GM23248 (cell line): Measurements from ENCODE around the gene MEG3. TPM values are rescaled to one million over a fixed set of nuclear protein-coding genes. Genes with fewer than 3 reads are reported as not detected.

Experiments
- DNase-seq: peaks from one replicate; pipeline ENCODE4 v3.0.0-alpha.2; 2015
- H2AFZ ChIP-seq: fragments of 200-600 bp; sonication (generic); 2 replicates; pipeline ENCODE4 v1.6.1; 2016; ENCODE audit warnings: antibody characterized with exemption
- H3F3A ChIP-seq: fragments of 200-600 bp; sonication (generic); 2 replicates; pipeline ENCODE4 v1.6.1; 2016; ENCODE audit warnings: mild to moderate bottlenecking, antibody characterized with exemption, mixed run types; ENCODE audit not compliant: insufficient read depth
- H3K27ac ChIP-seq: fragments of 200-600 bp; sonication (generic); 2 replicates; pipeline ENCODE4 v1.5.1; 2016; ENCODE audit warnings: mild to moderate bottlenecking
- H3K27me3 ChIP-seq: fragments of 200-600 bp; sonication (generic); replicated peaks from 2 replicates; pipeline ENCODE4 v1.6.1; 2016; ENCODE audit warnings: mild to moderate bottlenecking; ENCODE audit not compliant: insufficient read depth
- H3K36me3 ChIP-seq: fragments of 200-600 bp; sonication (generic); 2 replicates; pipeline ENCODE4 v1.6.1; 2016; ENCODE audit warnings: low read depth, mild to moderate bottlenecking
- H3K4me1 ChIP-seq: fragments of 200-600 bp; sonication (generic); 2 replicates; pipeline ENCODE4 v1.6.1; 2016; ENCODE audit warnings: mild to moderate bottlenecking; ENCODE audit not compliant: insufficient read depth
- H3K4me2 ChIP-seq: fragments of 200-600 bp; sonication (generic); one replicate; pipeline ENCODE4 v1.6.1; 2016; ENCODE audit warnings: mild to moderate bottlenecking; ENCODE audit not compliant: unreplicated experiment
- H3K4me3 ChIP-seq: fragments of 200-600 bp; sonication (generic); 2 replicates; pipeline ENCODE4 v1.5.1; 2016; ENCODE audit warnings: mild to moderate bottlenecking
- H3K79me2 ChIP-seq: fragments of 200-600 bp; sonication (generic); 2 replicates; pipeline ENCODE4 v1.6.1; 2016; ENCODE audit warnings: mild to moderate bottlenecking; ENCODE audit not compliant: insufficient read depth
- H3K9ac ChIP-seq: fragments of 200-600 bp; sonication (generic); 2 replicates; pipeline ENCODE4 v1.6.1; 2016; ENCODE audit warnings: mild to moderate bottlenecking
- H3K9me2 ChIP-seq: fragments of 200-600 bp; sonication (generic); 2 replicates; pipeline ENCODE4 v1.6.1; 2016; ENCODE audit warnings: mixed run types, mild to moderate bottlenecking, moderate library complexity; ENCODE audit not compliant: insufficient read depth
- H3K9me3 ChIP-seq: fragments of 200-600 bp; sonication (generic); one replicate; pipeline ENCODE4 v1.6.1; 2017; ENCODE audit warnings: low read depth
- H4K20me1 ChIP-seq: fragments of 200-600 bp; sonication (generic); 2 replicates; pipeline ENCODE4 v1.6.0; 2016; ENCODE audit not compliant: insufficient read depth
- EZH2 ChIP-seq: fragments of 200-600 bp; sonication (generic); IDR thresholded peaks from 2 replicates; pipeline ENCODE4 v1.6.1; 2018; ENCODE audit warnings: antibody characterized with exemption, mild to moderate bottlenecking; ENCODE audit not compliant: insufficient read depth, poor library complexity, severe bottlenecking
- EZH2phosphoT487 ChIP-seq: fragments of 200-600 bp; sonication (generic); IDR thresholded peaks from 2 replicates; pipeline ENCODE4 v1.6.1; 2018; ENCODE audit warnings: antibody characterized with exemption, moderate library complexity, mild to moderate bottlenecking, low read depth; ENCODE audit not compliant: insufficient read depth
- WGBS, 2 experiments: methylation state at CpG; one replicate each; pipeline ENCODE4 v1.1.6; 2015 to 2017; ENCODE audit warnings: low lambda C conversion rate in 2 of 2, low coverage in 1 of 2; ENCODE audit errors: missing lambda C conversion rate in 2 of 2; 5-methylcytosine and 5-hydroxymethylcytosine counted together
- in situ Hi-C: fragments of 300-500 bp; cut with MboI; formaldehyde crosslinking; loops from 2 replicates; pipeline ENCODE4 v1.15.0; 2020
- polyA plus RNA-seq: library from polyadenylated mRNA; unstranded; fragments of >200 nt; fragmentation: Nextera tagmentation; extraction: Ambion mirVana; gene quantifications from 2 replicates; pipeline ENCODE4 v1.2.1, GENCODE V29; 2016
- total RNA-seq: library from RNA; depleted of rRNA; stranded (reverse); fragments of >200 nt; shearing (Covaris generic); gene quantifications from 2 replicates; pipeline ENCODE4 v1.2.3, GENCODE V29; 2014

The MEG3 gene
- total and polyA plus RNA-seq, 2 experiments from 2014 or later: 101 to 228 TPM

GRCh38 chr14:100856056-100856950, 30.4 kb downstream of the MEG3 start:
- no peaks in the 10 kb centered on the region for H3K9me2 ChIP-seq
- no peak overlapping the region for H2AFZ ChIP-seq
- no peak overlapping the region for H3K4me2 ChIP-seq
- H3K9ac ChIP-seq: no peak overlapping the region
- no peaks in the 10 kb centered on the region for H3K27me3 ChIP-seq
- peaks cover 90% of the 10 kb centered on the region for H3K79me2 ChIP-seq
- H3K4me3 ChIP-seq: no peak overlapping the region
- H3K4me1 ChIP-seq: no peaks in the 10 kb centered on the region
- 70 to 76% methylated on average over 19 to 20 of the region's 20 CpGs for WGBS, 2 experiments
- H3F3A ChIP-seq: 0 out of 2 replicates have a peak, but pooled peaks cover 9% of the 10 kb centered on the region
- TF ChIP-seq EZH2: no peak
- no peak for TF ChIP-seq EZH2phosphoT487
- DNase-seq: no peak
- in situ Hi-C loops: no loop called here
- no peaks in the 10 kb centered on the region for H3K9me3 ChIP-seq
- peaks cover 3% of the 10 kb centered on the region; the same call in 1 of the 2 replicates for H4K20me1 ChIP-seq
- no peak overlapping the region for H3K27ac ChIP-seq
- peaks cover 5% of the 10 kb centered on the region; the same call in 1 of the 2 replicates for H3K36me3 ChIP-seq

- Histone ChIP-seq H2AFZ (no peak overlapping the region), H3K27ac (no peak overlapping the region), H3K4me3 (no peak overlapping the region), H3K36me3 (peaks cover 5% of the 10 kb centered on the region; the same call in 1 of the 2 replicates), H3K79me2 (peaks cover 85% of the 10 kb centered on the region), H3K9ac (no peak overlapping the region), H3K27me3 (no peaks in the 10 kb centered on the region), H4K20me1 (peaks cover 6% of the 10 kb centered on the region; the same call in 1 of the 2 replicates), H3K4me2 (no peak overlapping the region), H3F3A (0 out of 2 replicates have a peak, but pooled peaks cover 9% of the 10 kb centered on the region), H3K9me2 (no peaks in the 10 kb centered on the region), H3K4me1 (peaks cover 4% of the 10 kb centered on the region), H3K9me3 (no peaks in the 10 kb centered on the region)
- WGBS, 2 experiments: 81 to 83% methylated on average over 14 of the region's 14 CpGs
- TF ChIP-seq EZH2phosphoT487: no peak
- TF ChIP-seq EZH2: no peak
- no peak for DNase-seq
- in situ Hi-C loops: no loop called here
Observed at GRCh38 chr14:100857233-100857922, 31.5 kb downstream of the MEG3 start.

GRCh38 chr14:100857923-100858837, 32.3 kb downstream of the MEG3 start:
- H3K9ac ChIP-seq: no peak overlapping the region
- H3K27me3 ChIP-seq: no peaks in the 10 kb centered on the region
- H4K20me1 ChIP-seq: peaks cover 9% of the 10 kb centered on the region; the same call in 1 of the 2 replicates
- peaks cover 9% of the 10 kb centered on the region; the same call in 1 of the 2 replicates for H3F3A ChIP-seq
- H3K79me2 ChIP-seq: peaks cover 85% of the 10 kb centered on the region
- no peak overlapping the region for H3K4me2 ChIP-seq
- in situ Hi-C loops: no loop called here
- peaks cover 12% of the 10 kb centered on the region; the same call in 1 of the 2 replicates for H3K36me3 ChIP-seq
- DNase-seq: no peak
- H3K4me3 ChIP-seq: no peak overlapping the region
- peaks cover 10% of the 10 kb centered on the region for H3K4me1 ChIP-seq
- no peaks in the 10 kb centered on the region for H3K9me2 ChIP-seq
- WGBS, 2 experiments: 78 to 79% methylated on average over 13 to 17 of the region's 17 CpGs
- H3K9me3 ChIP-seq: no peaks in the 10 kb centered on the region
- no peak overlapping the region for H3K27ac ChIP-seq
- no peak overlapping the region for H2AFZ ChIP-seq
- TF ChIP-seq EZH2: no peak
- TF ChIP-seq EZH2phosphoT487: no peak
